ENCODE results near the gene USP33. TPM values are rescaled to one million over a fixed set of nuclear protein-coding genes. Genes with fewer than 3 reads are reported as not detected.

The USP33 gene
- total and polyA plus RNA-seq, 2 of the 13 experiments (the other 11 are each of a cell fraction or from before 2014, with no cell fraction given) = 32.0 to 49.1 TPM

DNA sequence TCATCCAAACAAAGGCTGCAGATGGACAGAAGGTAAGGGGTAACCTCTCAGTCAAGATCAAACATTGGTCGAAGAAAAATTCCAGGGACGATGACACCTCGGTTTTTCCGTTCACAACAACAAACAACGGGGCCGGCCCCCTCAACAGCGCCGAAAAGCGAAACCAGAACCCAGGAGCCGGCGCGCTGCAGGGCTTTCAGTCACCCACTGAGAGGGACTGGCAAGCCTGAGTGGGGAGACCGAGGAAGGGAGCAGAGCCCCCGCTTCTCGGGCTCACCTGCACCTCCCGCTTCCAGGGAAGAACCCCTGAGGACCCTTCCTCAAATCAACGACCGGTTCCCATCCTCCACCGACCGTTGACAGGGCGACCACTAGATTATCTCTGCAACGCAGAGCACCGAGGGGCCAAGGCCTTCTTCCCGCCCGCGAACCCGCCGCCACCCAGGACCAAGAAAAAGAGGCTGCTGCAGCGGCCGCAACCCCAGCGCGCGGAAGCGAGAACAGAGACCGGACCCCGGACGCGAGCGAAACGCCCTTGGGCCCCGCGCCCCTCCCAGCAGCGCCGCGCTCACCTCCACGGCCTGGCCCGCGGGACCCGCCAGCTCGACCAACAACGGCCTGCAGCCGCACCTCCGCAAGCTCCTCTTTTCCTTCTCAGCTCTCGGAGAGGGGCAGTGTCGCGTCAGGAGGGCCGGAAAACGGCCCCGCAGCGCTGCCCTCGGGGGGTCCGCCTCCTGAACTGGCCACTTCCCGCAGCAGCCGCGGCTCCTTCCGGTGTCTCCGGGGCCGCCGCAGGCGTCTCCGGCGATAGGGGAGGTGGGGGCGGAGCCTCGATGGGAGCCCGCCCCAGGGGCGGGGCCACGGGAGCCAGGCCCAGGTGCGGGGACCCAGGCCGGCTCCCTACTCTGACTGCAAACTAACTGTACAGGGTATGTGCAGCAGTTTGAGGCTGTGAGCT is at the start of gene USP33 (continued):
- TF ChIP-seq SOX6 (IDR thresholded peaks at IDR 0.05) = no peak
- TF ChIP-seq SOX6 (CRISPR knock-in tag; IDR thresholded peaks at IDR 0.05) = 0 out of 2 replicates have a peak, but pooled peaks have one; percentile 23
- TF ChIP-seq ZNF274 (CRISPR knock-in tag; IDR thresholded peaks at IDR 0.05) = peak; percentile 87; the same call in 1 of the 2 replicates
- peak; percentile 80 for TF ChIP-seq RBM39 (IDR thresholded peaks at IDR 0.05; ENCODE audit: low read depth, low read length, poor library complexity, severe bottlenecking)
- TF ChIP-seq, protein P1, sequence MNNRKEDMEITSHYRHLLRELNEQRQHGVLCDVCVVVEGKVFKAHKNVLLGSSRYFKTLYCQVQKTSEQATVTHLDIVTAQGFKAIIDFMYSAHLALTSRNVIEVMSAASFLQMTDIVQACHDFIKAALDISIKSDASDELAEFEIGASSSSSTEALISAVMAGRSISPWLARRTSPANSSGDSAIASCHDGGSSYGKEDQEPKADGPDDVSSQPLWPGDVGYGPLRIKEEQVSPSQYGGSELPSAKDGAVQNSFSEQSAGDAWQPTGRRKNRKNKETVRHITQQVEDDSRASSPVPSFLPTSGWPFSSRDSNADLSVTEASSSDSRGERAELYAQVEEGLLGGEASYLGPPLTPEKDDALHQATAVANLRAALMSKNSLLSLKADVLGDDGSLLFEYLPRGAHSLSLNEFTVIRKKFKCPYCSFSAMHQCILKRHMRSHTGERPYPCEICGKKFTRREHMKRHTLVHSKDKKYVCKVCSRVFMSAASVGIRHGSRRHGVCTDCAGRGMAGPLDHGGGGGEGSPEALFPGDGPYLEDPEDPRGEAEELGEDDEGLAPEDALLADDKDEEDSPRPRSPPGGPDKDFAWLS (CRISPR knock-in tag; IDR thresholded peaks at IDR 0.05; ENCODE audit: borderline replicate concordance) = 0 out of 2 replicates have a peak, but pooled peaks have one; percentile 54
- peak; percentile 93 for TF ChIP-seq NR2C2 (CRISPR knock-in tag; IDR thresholded peaks at IDR 0.05; ENCODE audit: borderline replicate concordance)
- TF ChIP-seq ZNF709 (CRISPR knock-in tag; IDR thresholded peaks at IDR 0.05) = peak; percentile 71; the same call in 1 of the 2 replicates
- TF ChIP-seq, protein P2, sequence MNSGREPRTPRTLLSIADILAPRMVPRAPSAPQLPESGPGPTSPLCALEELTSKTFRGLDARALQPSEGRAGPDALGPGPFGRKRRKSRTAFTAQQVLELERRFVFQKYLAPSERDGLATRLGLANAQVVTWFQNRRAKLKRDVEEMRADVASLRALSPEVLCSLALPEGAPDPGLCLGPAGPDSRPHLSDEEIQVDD (CRISPR knock-in tag; IDR thresholded peaks at IDR 0.05; ENCODE audit: borderline replicate concordance) = no peak
- 0 out of 2 replicates have a peak, but pooled peaks have one; percentile 41 for TF ChIP-seq ZNF530 (CRISPR knock-in tag; IDR thresholded peaks at IDR 0.05; ENCODE audit: low read depth)
- no peak for TF ChIP-seq ZBTB1 (CRISPR knock-in tag; IDR thresholded peaks at IDR 0.05; ENCODE audit: borderline replicate concordance)
- peak; percentile 51; the same call in 1 of the 2 replicates for TF ChIP-seq ZSCAN31 (CRISPR knock-in tag; IDR thresholded peaks at IDR 0.05; ENCODE audit: low read depth)
- peak; percentile 73; the same call in 1 of the 2 replicates for TF ChIP-seq HOXA3 (CRISPR knock-in tag; IDR thresholded peaks at IDR 0.05)
- TF ChIP-seq ZNF180 (CRISPR knock-in tag; IDR thresholded peaks at IDR 0.05; ENCODE audit: borderline replicate concordance, low read depth) = no peak
- TF ChIP-seq ZNF234 (CRISPR knock-in tag; conservative IDR thresholded peaks at IDR 0.05) = no peak
- TF ChIP-seq ZNF772 (CRISPR knock-in tag; IDR thresholded peaks at IDR 0.05) = no peak
- no peak for TF ChIP-seq FOXK2 (IDR thresholded peaks at IDR 0.05)
- peak; percentile 81 for TF ChIP-seq KDM2A (CRISPR knock-in tag; IDR thresholded peaks at IDR 0.05; ENCODE audit: borderline replicate concordance, low read depth)
- TF ChIP-seq KLF6 (CRISPR knock-in tag; IDR thresholded peaks at IDR 0.05) = peak; percentile 43; the same call in 1 of the 2 replicates
- no peak for TF ChIP-seq ZNF720 (CRISPR knock-in tag; IDR thresholded peaks at IDR 0.05)
- peak; percentile 44; the same call in 1 of the 2 replicates for TF ChIP-seq ZKSCAN8 (CRISPR knock-in tag; IDR thresholded peaks at IDR 0.05; ENCODE audit: borderline replicate concordance)
- TF ChIP-seq FOSL2 (CRISPR knock-in tag; IDR thresholded peaks at IDR 0.05) = peak; percentile 34; the same call in 1 of the 2 replicates
- 0 out of 2 replicates have a peak, but pooled peaks have one; percentile 12 for TF ChIP-seq RXRB (CRISPR knock-in tag; IDR thresholded peaks at IDR 0.05; ENCODE audit: borderline replicate concordance)
- peak; percentile 76 for TF ChIP-seq HDAC2 (CRISPR knock-in tag; IDR thresholded peaks at IDR 0.05)
- no peak for TF ChIP-seq CEBPZ (IDR thresholded peaks at IDR 0.05; ENCODE audit: low read length)
- peak; percentile 62; the same call in 1 of the 2 replicates for TF ChIP-seq ARNTL (CRISPR knock-in tag; IDR thresholded peaks at IDR 0.05)
